ENCODE results near the gene MRPL46. TPM values are rescaled to one million over a fixed set of nuclear protein-coding genes. Genes with fewer than 3 reads are reported as not detected.
A peak's percentile ranks its signal among the peaks of the same experiment; 100 is the strongest.
"Not testable (repeated sequence)": the region's sequence is repeated elsewhere in the genome, so short reads cannot be mapped to it uniquely, and the experiment has no call there.

Gene MRPL46
- total and polyA plus RNA-seq, 7 donors = 47.3 to 207 (median 82.1) TPM

GRCh38 chr15:88469321-88469720 lies 2.1 kb upstream of the MRPL46 start:
- Histone ChIP-seq H3K27ac (no peak overlapping the region), H3K4me3 (peak overlapping the region; percentile 95)
- intact Hi-C loops (cut with DNase I) = loop anchor here in 1 of 2 donors (5.0 kb wide), 1 partner anchor 148 kb away; no protein-coding TSS in a partner anchor

GRCh38 chr15:88468721-88469120 lies 1.5 kb upstream of the MRPL46 start:
- H3K4me1 ChIP-seq = peaks cover 23% of the 10 kb centered on the region
- H3K27me3 ChIP-seq (ENCODE audit: insufficient read depth in 3 of 3, low read length in 2 of 3); H3K27ac ChIP-seq; ATAC-seq; H3K9me3 ChIP-seq; DNase-seq: not testable (repeated sequence)
- peak overlapping the region; percentile 95 for H3K4me3 ChIP-seq
- peaks cover 12 to 67% of the 10 kb centered on the region in 2 donors for H3K36me3 ChIP-seq (ENCODE audit: insufficient read depth in 1 of 2, low read depth in 1 of 2)
- intact Hi-C loops (cut with DNase I) = loop anchor here in 1 of 2 donors (5.0 kb wide), 1 partner anchor 149 kb away; no protein-coding TSS in a partner anchor
- 92 to 96% (median 94%) methylated on average over 10 of the region's 10 CpGs for WGBS, 3 donors

More at GRCh38 chr15:88469321-88469720, 2.1 kb upstream of the MRPL46 start:
- ATAC-seq (no peak), DNase-seq (no peak)
- WGBS, 3 donors = 91 to 95% (median 91%) methylated on average over 2 of the region's 2 CpGs
- Histone ChIP-seq H3K4me1 (peaks cover 23% of the 10 kb centered on the region), H3K9me3 (no peaks in the 10 kb centered on the region), H3K27me3 (ENCODE audit: insufficient read depth in 3 of 3, low read length in 2 of 3) (no peaks in the 10 kb centered on the region), H3K36me3 (ENCODE audit: insufficient read depth in 1 of 2, low read depth in 1 of 2) (peaks cover 10 to 67% of the 10 kb centered on the region in 2 donors)
- TF ChIP-seq, protein P1, sequence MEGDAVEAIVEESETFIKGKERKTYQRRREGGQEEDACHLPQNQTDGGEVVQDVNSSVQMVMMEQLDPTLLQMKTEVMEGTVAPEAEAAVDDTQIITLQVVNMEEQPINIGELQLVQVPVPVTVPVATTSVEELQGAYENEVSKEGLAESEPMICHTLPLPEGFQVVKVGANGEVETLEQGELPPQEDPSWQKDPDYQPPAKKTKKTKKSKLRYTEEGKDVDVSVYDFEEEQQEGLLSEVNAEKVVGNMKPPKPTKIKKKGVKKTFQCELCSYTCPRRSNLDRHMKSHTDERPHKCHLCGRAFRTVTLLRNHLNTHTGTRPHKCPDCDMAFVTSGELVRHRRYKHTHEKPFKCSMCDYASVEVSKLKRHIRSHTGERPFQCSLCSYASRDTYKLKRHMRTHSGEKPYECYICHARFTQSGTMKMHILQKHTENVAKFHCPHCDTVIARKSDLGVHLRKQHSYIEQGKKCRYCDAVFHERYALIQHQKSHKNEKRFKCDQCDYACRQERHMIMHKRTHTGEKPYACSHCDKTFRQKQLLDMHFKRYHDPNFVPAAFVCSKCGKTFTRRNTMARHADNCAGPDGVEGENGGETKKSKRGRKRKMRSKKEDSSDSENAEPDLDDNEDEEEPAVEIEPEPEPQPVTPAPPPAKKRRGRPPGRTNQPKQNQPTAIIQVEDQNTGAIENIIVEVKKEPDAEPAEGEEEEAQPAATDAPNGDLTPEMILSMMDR (IDR thresholded peaks at IDR 0.05) = no peak

- H3K27me3 ChIP-seq (ENCODE audit: insufficient read depth in 3 of 3, low read length in 2 of 3) = no peaks in the 10 kb centered on the region
- H3K27ac ChIP-seq = peak overlapping the region; percentile 99
- DNase-seq (no peak), ATAC-seq (no peak)
- intact Hi-C loops (cut with DNase I) = loop anchor here in 1 of 2 donors (5.0 kb wide), 1 partner anchor 149 kb away; no protein-coding TSS in a partner anchor
- TF ChIP-seq, protein P1 (IDR thresholded peaks at IDR 0.05) = no peak
- H3K4me3 ChIP-seq = peak overlapping the region; percentile 95
- 2 to 6% (median 2%) methylated on average over 17 of the region's 17 CpGs for WGBS, 3 donors
- H3K4me1 ChIP-seq = peaks cover 23% of the 10 kb centered on the region
- no peaks in the 10 kb centered on the region for H3K9me3 ChIP-seq
- H3K36me3 ChIP-seq (ENCODE audit: insufficient read depth in 1 of 2, low read depth in 1 of 2) = peaks cover 12 to 67% of the 10 kb centered on the region in 2 donors
Observed at GRCh38 chr15:88467935-88468528, 844 bp upstream of the MRPL46 start.

DNA sequence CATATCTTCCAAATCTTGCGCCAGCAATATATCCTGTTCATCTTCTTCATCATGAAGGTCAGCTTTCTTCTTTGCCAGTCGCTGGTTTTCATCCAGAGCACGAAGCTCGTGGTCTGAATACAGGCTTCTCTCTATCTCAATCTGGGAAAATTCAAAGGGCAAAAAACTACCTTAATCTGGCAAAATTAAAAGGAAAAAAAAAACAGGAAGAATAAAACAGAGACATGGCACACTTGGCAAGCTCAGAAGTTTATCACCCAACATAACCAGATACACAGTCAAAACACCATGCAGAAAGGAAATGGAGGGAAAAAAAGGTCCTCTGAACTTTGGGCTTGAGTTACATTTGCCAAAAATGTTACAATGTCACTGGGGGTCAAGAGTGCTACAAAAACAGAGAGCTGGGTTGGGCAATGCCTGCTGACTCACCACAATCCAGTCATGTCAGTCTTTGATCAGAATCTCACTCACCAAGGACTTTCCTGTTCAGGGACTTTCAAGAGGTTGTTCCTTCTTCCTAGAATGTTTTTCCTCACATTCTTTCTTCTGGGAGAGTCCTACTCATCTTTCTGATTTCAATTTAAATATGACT lies 1.5 kb downstream of the MRPL46 start:
- Histone ChIP-seq H3K27ac (peak overlapping the region; percentile 99), H3K27me3 (ENCODE audit: insufficient read depth in 3 of 3, low read length in 2 of 3) (no peaks in the 10 kb centered on the region), H3K4me1 (peaks cover 23% of the 10 kb centered on the region), H3K4me3 (peak overlapping the region; percentile 95), H3K9me3 (no peaks in the 10 kb centered on the region), H3K36me3 (ENCODE audit: insufficient read depth in 1 of 2, low read depth in 1 of 2) (peaks cover 9 to 67% of the 10 kb centered on the region in 2 donors)
- TF ChIP-seq, protein P1 (IDR thresholded peaks at IDR 0.05) = no peak
- 95 to 98% (median 96%) methylated on average over 4 of the region's 4 CpGs for WGBS, 3 donors
- intact Hi-C loops (cut with DNase I) = loop anchor here in 1 of 2 donors (5.0 kb wide), 1 partner anchor 152 kb away; no protein-coding TSS in a partner anchor
- ATAC-seq (peak in 2 of 4 donors; percentile 21 to 46), DNase-seq (peak in 1 of 2 donors; percentile 53)

DNA sequence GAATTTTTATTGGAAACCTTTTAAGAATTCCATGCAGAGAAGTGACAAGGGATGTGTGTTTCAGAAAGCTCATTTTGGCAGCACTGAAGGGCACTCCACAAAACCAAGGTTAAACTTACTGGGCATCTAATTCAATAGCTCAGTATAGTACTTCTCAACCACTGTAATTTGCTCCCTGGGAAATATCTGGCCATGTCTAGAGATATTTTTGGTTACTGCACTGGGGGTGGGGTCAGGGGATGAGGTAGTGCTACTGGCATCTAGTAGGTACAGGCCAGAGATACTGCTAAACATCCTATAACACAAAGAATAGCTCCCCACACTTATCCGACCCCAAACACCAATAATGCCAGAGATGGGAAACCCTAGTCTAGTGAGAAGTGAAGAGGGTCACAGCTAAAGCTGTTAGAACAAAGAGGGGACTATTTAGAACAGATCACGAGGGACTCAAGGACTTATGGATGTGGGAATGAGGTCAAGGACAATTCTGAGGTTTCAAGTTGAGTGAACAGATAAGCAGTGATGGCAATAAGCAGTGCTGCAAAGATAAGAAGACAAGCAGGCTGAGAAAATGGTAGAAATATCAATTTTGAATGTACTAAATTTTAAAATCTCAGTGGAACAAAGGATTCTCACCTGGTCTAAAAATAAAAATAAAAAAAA lies 3.2 kb downstream of the MRPL46 start:
- no peak overlapping the region for H3K27ac ChIP-seq
- WGBS, 3 donors = 48 to 67% (median 56%) methylated on average over 2 of the region's 2 CpGs
- no peak overlapping the region for H3K4me3 ChIP-seq
- DNase-seq (no peak), ATAC-seq (no peak)
- TF ChIP-seq, protein P1 (IDR thresholded peaks at IDR 0.05) = no peak
- intact Hi-C loops (cut with DNase I) = no loop called here
- peaks cover 19% of the 10 kb centered on the region for H3K4me1 ChIP-seq
- H3K27me3 ChIP-seq (ENCODE audit: insufficient read depth in 3 of 3, low read length in 2 of 3) = no peaks in the 10 kb centered on the region
- H3K9me3 ChIP-seq = no peaks in the 10 kb centered on the region
- H3K36me3 ChIP-seq (ENCODE audit: insufficient read depth in 1 of 2, low read depth in 1 of 2) = peaks cover 16 to 69% of the 10 kb centered on the region in 2 donors
